ENCODE measurements around the gene ATG2A.
A peak's percentile ranks its signal among the peaks of the same experiment; 100 is the strongest.

Gene ATG2A

GRCh38 chr11:64879244-64879900 lies 37.6 kb downstream of the ATG2A start:
- Histone ChIP-seq H3K27me3 (ENCODE audit: control insufficient read depth, insufficient read depth, low read length) (peaks cover 9% of the 10 kb centered on the region), H3K4me1 (ENCODE audit: control insufficient read depth, low read depth, low read length) (peaks cover 10% of the 10 kb centered on the region)

GRCh38 chr11:64878494-64879243 lies 38.3 kb downstream of the ATG2A start, which contains the start of gene EHD1:
Gene EHD1 (minus strand): TSS chr11:64878621. CDS start chr11:64878464, 157 bp downstream.
- peak within 1 kb of the TSS; percentile 92 for H3K4me3 ChIP-seq (ENCODE audit: low read length)
- H3K9ac ChIP-seq (ENCODE audit: low read length), result peak within 1 kb of the TSS; percentile 91
- peaks cover 10% of the 10 kb centered on the region for H3K4me1 ChIP-seq (ENCODE audit: control insufficient read depth, low read depth, low read length)
- H3K27ac ChIP-seq (ENCODE audit: low read length), result peak within 1 kb of the TSS; percentile 61
- H3K27me3 ChIP-seq (ENCODE audit: control insufficient read depth, insufficient read depth, low read length), result peaks cover 9% of the 10 kb centered on the region
- no peaks in the 10 kb centered on the region for H3K36me3 ChIP-seq (ENCODE audit: control insufficient read depth, low read depth, low read length)
- no peaks in the 10 kb centered on the region for H3K9me3 ChIP-seq (ENCODE audit: control insufficient read depth, low read depth, low read length)

More at GRCh38 chr11:64879244-64879900, 37.6 kb downstream of the ATG2A start:
- H3K4me3 ChIP-seq (ENCODE audit: low read length), result peak overlapping the region; percentile 92
- peak overlapping the region; percentile 91 for H3K9ac ChIP-seq (ENCODE audit: low read length)
- no peaks in the 10 kb centered on the region for H3K9me3 ChIP-seq (ENCODE audit: control insufficient read depth, low read depth, low read length)
- no peaks in the 10 kb centered on the region for H3K36me3 ChIP-seq (ENCODE audit: control insufficient read depth, low read depth, low read length)
- peak overlapping the region; percentile 61 for H3K27ac ChIP-seq (ENCODE audit: low read length)

DNA sequence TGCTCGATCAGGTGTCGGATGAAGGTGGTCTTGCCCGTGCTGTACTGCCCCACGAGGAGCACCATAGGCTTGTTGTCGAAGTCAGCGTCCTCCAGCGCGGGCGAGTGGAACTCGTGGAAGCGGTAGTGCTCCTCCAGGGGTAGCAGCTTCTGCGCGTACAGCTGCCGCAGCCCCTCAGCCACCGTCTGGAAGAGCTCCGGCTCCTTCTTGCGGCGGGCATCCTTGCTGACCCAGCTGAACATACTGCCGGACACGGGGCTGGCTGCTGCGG lies 38.9 kb downstream of the ATG2A start:
- H3K27ac ChIP-seq (ENCODE audit: low read length), result no peak overlapping the region
- peak overlapping the region; percentile 82 for H3K4me3 ChIP-seq (ENCODE audit: low read length)
- peaks cover 10% of the 10 kb centered on the region for H3K4me1 ChIP-seq (ENCODE audit: control insufficient read depth, low read depth, low read length)
- peaks cover 9% of the 10 kb centered on the region for H3K27me3 ChIP-seq (ENCODE audit: control insufficient read depth, insufficient read depth, low read length)
- H3K36me3 ChIP-seq (ENCODE audit: control insufficient read depth, low read depth, low read length), result no peaks in the 10 kb centered on the region
- H3K9ac ChIP-seq (ENCODE audit: low read length), result peak overlapping the region; percentile 63
- no peaks in the 10 kb centered on the region for H3K9me3 ChIP-seq (ENCODE audit: control insufficient read depth, low read depth, low read length)

- peak overlapping the region; percentile 63 for H3K9ac ChIP-seq (ENCODE audit: low read length)
- H3K9me3 ChIP-seq (ENCODE audit: control insufficient read depth, low read depth, low read length), result no peaks in the 10 kb centered on the region
- peak overlapping the region; percentile 82 for H3K4me3 ChIP-seq (ENCODE audit: low read length)
- no peak overlapping the region for H3K27ac ChIP-seq (ENCODE audit: low read length)
- H3K4me1 ChIP-seq (ENCODE audit: control insufficient read depth, low read depth, low read length), result peaks cover 10% of the 10 kb centered on the region
- no peaks in the 10 kb centered on the region for H3K36me3 ChIP-seq (ENCODE audit: control insufficient read depth, low read depth, low read length)
- H3K27me3 ChIP-seq (ENCODE audit: control insufficient read depth, insufficient read depth, low read length), result peaks cover 9% of the 10 kb centered on the region
Observed at GRCh38 chr11:64877390-64878222, 39.4 kb downstream of the ATG2A start.

DNA sequence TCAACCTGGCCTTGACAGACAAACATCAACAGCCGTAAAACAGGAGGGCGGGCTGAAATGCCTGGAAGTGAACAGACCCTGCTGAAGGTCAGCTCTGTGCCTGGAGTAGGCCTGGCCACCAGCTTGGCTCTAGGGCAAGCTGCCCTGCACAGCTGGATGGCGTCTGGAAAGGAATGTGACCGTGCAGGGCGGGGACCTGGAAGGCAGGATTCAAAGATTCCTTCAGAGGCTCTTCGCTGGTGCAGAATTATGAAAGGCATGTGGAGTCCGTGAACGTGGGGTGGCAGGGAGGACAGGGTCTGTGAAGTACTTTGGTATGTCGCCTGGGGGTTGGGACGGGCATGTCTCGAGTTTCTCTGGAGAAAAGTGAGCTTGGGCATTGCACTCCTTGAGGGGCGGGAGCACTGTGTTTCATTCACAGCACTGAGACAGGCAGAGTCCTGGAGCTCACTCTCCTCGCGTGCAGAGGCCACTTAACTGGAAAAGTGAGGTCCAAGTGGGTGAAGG lies 40.1 kb downstream of the ATG2A start:
- H3K4me3 ChIP-seq (ENCODE audit: low read length), result peak overlapping the region; percentile 82
- peaks cover 9% of the 10 kb centered on the region for H3K27me3 ChIP-seq (ENCODE audit: control insufficient read depth, insufficient read depth, low read length)
- H3K9me3 ChIP-seq (ENCODE audit: control insufficient read depth, low read depth, low read length), result no peaks in the 10 kb centered on the region
- H3K4me1 ChIP-seq (ENCODE audit: control insufficient read depth, low read depth, low read length), result peaks cover 10% of the 10 kb centered on the region
- H3K36me3 ChIP-seq (ENCODE audit: control insufficient read depth, low read depth, low read length), result no peaks in the 10 kb centered on the region
- no peak overlapping the region for H3K27ac ChIP-seq (ENCODE audit: low read length)
- H3K9ac ChIP-seq (ENCODE audit: low read length), result no peak overlapping the region

- no peak overlapping the region for H3K4me3 ChIP-seq (ENCODE audit: low read length)
- peaks cover 10% of the 10 kb centered on the region for H3K4me1 ChIP-seq (ENCODE audit: control insufficient read depth, low read depth, low read length)
Observed at GRCh38 chr11:64876229-64876750, 40.7 kb downstream of the ATG2A start.

DNA sequence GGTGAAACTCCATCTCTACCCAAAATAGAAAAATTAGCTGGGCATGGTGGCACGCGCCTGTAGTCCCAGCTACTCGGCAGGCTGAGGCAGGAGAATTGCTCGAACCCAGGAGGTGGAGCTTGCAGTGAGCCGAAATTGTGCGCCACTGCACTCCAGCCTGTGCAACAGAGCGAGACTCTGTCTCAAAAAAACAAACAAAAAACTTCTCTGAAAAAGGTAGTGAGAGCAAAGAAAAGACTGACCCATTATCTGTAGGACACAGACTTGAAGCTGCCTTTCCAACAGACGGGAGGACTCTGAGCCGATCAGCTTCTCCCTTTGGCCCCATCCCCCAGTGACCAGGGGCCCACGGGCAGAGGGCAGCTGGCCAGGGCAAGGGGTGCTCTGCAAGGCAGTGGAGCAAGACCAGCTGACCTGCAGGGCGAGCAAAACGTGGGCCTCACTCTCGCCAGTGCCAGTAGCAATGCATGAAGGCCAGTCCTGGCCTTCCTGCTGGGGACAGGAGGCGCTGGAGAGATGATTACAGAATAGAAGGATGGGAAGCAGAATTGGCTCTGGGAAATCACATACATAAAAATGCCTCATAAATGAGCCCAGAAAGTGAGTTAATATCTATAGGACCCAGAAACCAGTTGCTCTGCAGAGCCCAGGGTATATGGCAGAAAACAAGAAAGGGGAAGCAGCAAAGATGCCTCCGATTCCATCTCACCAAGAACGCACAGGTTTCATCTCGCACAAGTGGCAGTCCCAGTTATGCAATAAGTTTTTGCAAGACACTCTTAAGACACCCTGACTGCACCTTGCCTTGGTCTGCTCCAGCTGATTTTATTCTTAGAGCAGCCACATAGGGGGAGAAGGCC lies 41.4 kb downstream of the ATG2A start:
- Histone ChIP-seq H3K27ac (ENCODE audit: low read length) (no peak overlapping the region), H3K36me3 (ENCODE audit: control insufficient read depth, low read depth, low read length) (no peaks in the 10 kb centered on the region), H3K4me3 (ENCODE audit: low read length) (no peak overlapping the region), H3K27me3 (ENCODE audit: control insufficient read depth, insufficient read depth, low read length) (peaks cover 9% of the 10 kb centered on the region), H3K9me3 (ENCODE audit: control insufficient read depth, low read depth, low read length) (no peaks in the 10 kb centered on the region), H3K9ac (ENCODE audit: low read length) (no peak overlapping the region), H3K4me1 (ENCODE audit: control insufficient read depth, low read depth, low read length) (peaks cover 10% of the 10 kb centered on the region)

More at GRCh38 chr11:64876229-64876750, 40.7 kb downstream of the ATG2A start:
- Histone ChIP-seq H3K9me3 (ENCODE audit: control insufficient read depth, low read depth, low read length) (no peaks in the 10 kb centered on the region), H3K27me3 (ENCODE audit: control insufficient read depth, insufficient read depth, low read length) (peaks cover 9% of the 10 kb centered on the region), H3K36me3 (ENCODE audit: control insufficient read depth, low read depth, low read length) (no peaks in the 10 kb centered on the region), H3K9ac (ENCODE audit: low read length) (no peak overlapping the region), H3K27ac (ENCODE audit: low read length) (no peak overlapping the region)

- H3K36me3 ChIP-seq (ENCODE audit: control insufficient read depth, low read depth, low read length), result no peaks in the 10 kb centered on the region
- H3K9ac ChIP-seq (ENCODE audit: low read length), result no peak overlapping the region
- peaks cover 10% of the 10 kb centered on the region for H3K4me1 ChIP-seq (ENCODE audit: control insufficient read depth, low read depth, low read length)
- H3K9me3 ChIP-seq (ENCODE audit: control insufficient read depth, low read depth, low read length), result no peaks in the 10 kb centered on the region
- no peak overlapping the region for H3K4me3 ChIP-seq (ENCODE audit: low read length)
- peaks cover 9% of the 10 kb centered on the region for H3K27me3 ChIP-seq (ENCODE audit: control insufficient read depth, insufficient read depth, low read length)
- no peak overlapping the region for H3K27ac ChIP-seq (ENCODE audit: low read length)
Observed at GRCh38 chr11:64874308-64875240, 42.4 kb downstream of the ATG2A start.

GRCh38 chr11:64872790-64873488 lies 44.1 kb downstream of the ATG2A start:
- H3K9ac ChIP-seq (ENCODE audit: low read length), result no peak overlapping the region
- H3K9me3 ChIP-seq (ENCODE audit: control insufficient read depth, low read depth, low read length), result no peaks in the 10 kb centered on the region
- no peak overlapping the region for H3K27ac ChIP-seq (ENCODE audit: low read length)
- H3K4me3 ChIP-seq (ENCODE audit: low read length), result no peak overlapping the region
- H3K4me1 ChIP-seq (ENCODE audit: control insufficient read depth, low read depth, low read length), result peaks cover 10% of the 10 kb centered on the region
- no peaks in the 10 kb centered on the region for H3K36me3 ChIP-seq (ENCODE audit: control insufficient read depth, low read depth, low read length)
- peaks cover 9% of the 10 kb centered on the region for H3K27me3 ChIP-seq (ENCODE audit: control insufficient read depth, insufficient read depth, low read length)
